GM12892 (cell line): Measurements from ENCODE around the gene CELA3A.

Experiments
- POLR2A ChIP-seq: IDR thresholded peaks from 2 replicates; pipeline ENCODE4 v1.6.1; 2011; ENCODE audit warnings: low read depth, low read length, control low read depth
- POLR2AphosphoS5 ChIP-seq: IDR thresholded peaks from 2 replicates; pipeline ENCODE4 v1.6.1; 2011; ENCODE audit warnings: low read depth, low read length, control low read depth
- TAF1 ChIP-seq: IDR thresholded peaks from 2 replicates; pipeline ENCODE4 v1.6.1; 2011; ENCODE audit warnings: low read depth, mild to moderate bottlenecking, control low read depth, low read length, borderline replicate concordance

- TF ChIP-seq POLR2A (no peak), TAF1 (no peak), POLR2AphosphoS5 (no peak)
Measured at GRCh38 chr1:21952786-21953520, 48.5 kb upstream of the CELA3A start.
